Lower leg skin (tissue), 4 donors: ENCODE results near the gene FLOT1. TPM values are rescaled to one million over a fixed set of nuclear protein-coding genes. Genes with fewer than 3 reads are reported as not detected.
"Not testable (repeated sequence)": the region's sequence is repeated elsewhere in the genome, so short reads cannot be mapped to it uniquely, and the experiment has no call there.

Source experiments
- DNase-seq, 2 donors: peaks; one replicate each; pipeline ENCODE4 v3.0.0-alpha.2; 2019; ENCODE audit warnings: low spot score in 2 of 2
- H3K4me3 ChIP-seq: fragments of 200-600 bp; sonication (generic); 2 replicates; pipeline ENCODE4 v1.5.1; 2017; ENCODE audit warnings: mild to moderate bottlenecking, low read depth; ENCODE audit not compliant: poor library complexity, severe bottlenecking
- CTCF ChIP-seq, 3 donors: fragments of 450-650 bp; IDR thresholded peaks; one replicate each; pipeline ENCODE4 v1.5.1; 2016; ENCODE audit warnings: antibody characterized with exemption in 3 of 3, mild to moderate bottlenecking in 3 of 3, moderate library complexity in 2 of 3
- POLR2A ChIP-seq, 2 donors: fragments of 450-650 bp; IDR thresholded peaks; one replicate each; pipeline ENCODE4 v1.6.1; 2016 to 2017; ENCODE audit warnings: antibody characterized with exemption in 2 of 2, mild to moderate bottlenecking in 1 of 2, moderate library complexity in 1 of 2
- WGBS, 2 donors: methylation state at CpG; one replicate each; pipeline ENCODE4 v1.1.5; 2018; 5-methylcytosine and 5-hydroxymethylcytosine counted together
- intact Hi-C: fragments of 100-400 bp; cut with DNase I; formaldehyde crosslinking; loops from one replicate; pipeline ENCODE4 v1.15.0; 2023; ENCODE audit warnings: low total_unique reads
- total RNA-seq, 4 donors: library from RNA; depleted of rRNA; stranded (reverse); fragments of >200 nt; gene quantifications; one replicate each; pipeline ENCODE4 v1.1.0, GENCODE V29; 2016

The FLOT1 gene
- total RNA-seq, 4 donors from 2014 or later: 40.2 to 64.1 (median 42.5) TPM

DNA sequence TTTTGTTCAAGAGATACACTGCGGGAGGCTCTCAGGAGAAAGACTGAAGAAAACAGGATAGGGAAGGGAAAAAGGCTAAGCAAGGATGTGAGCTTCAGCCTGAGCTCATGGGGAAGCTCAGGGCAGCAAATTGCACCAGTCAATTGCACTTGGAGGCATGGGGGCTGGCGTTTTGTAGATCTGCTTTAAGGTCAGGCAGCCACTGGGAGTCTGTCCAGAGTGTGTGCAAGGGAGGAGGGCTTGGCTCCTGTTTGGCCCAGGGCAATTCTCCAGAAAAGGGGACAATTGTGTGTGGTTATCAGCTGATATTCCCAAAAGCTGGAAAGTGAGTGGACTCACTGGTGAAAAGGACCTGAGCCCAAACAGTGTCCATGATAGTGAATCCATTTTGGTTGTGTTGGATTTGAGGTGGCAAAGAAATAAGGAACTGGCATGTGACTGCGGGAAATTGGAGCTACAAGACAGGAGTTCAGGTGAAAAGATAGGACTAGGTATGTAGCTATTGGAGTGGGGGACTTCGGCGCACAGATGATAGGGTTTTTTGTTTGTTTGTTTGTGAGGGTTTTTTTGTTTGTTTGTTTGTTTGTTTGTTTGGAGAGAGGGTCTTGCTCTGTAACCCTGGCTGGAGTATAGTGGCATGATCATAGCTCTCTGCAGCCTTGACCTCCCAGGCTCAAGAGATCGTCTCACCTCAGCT is 24.1 kb upstream of the FLOT1 start:
- 89% methylated on average over 6 of the region's 6 CpGs for WGBS, 2 donors
- no peak for DNase-seq
- TF ChIP-seq POLR2A (IDR thresholded peaks at IDR 0.05) (no peak), CTCF (IDR thresholded peaks at IDR 0.05) (no peak)
- intact Hi-C loops: no loop called here
- H3K4me3 ChIP-seq: no peak overlapping the region

- intact Hi-C loops, H3K4me3 ChIP-seq, DNase-seq: not testable (repeated sequence)
- 57 to 68% methylated on average over 1 of the region's 1 CpG for WGBS, 2 donors
These were observed 23.0 kb upstream of the FLOT1 start for GRCh38 chr6:30765495-30765894.

- WGBS, 2 donors: 52 to 59% methylated on average over 13 of the region's 13 CpGs
- DNase-seq, H3K4me3 ChIP-seq, intact Hi-C loops: not testable (repeated sequence)
These were observed 22.1 kb upstream of the FLOT1 start for GRCh38 chr6:30764490-30765043.

GRCh38 chr6:30763618-30764489 is 21.4 kb upstream of the FLOT1 start:
- H3K4me3 ChIP-seq: no peak overlapping the region
- intact Hi-C loops: no loop called here
- WGBS, 2 donors: 48 to 57% methylated on average over 8 of the region's 8 CpGs
- no peak for DNase-seq
- TF ChIP-seq POLR2A (IDR thresholded peaks at IDR 0.05): no peak
- peak in 1 of 3 donors; percentile 29 for TF ChIP-seq CTCF (IDR thresholded peaks at IDR 0.05)

- 80 to 89% methylated on average over 1 of the region's 1 CpG for WGBS, 2 donors
- intact Hi-C loops: no loop called here
These were observed 20.7 kb upstream of the FLOT1 start for GRCh38 chr6:30763155-30763617.

DNA sequence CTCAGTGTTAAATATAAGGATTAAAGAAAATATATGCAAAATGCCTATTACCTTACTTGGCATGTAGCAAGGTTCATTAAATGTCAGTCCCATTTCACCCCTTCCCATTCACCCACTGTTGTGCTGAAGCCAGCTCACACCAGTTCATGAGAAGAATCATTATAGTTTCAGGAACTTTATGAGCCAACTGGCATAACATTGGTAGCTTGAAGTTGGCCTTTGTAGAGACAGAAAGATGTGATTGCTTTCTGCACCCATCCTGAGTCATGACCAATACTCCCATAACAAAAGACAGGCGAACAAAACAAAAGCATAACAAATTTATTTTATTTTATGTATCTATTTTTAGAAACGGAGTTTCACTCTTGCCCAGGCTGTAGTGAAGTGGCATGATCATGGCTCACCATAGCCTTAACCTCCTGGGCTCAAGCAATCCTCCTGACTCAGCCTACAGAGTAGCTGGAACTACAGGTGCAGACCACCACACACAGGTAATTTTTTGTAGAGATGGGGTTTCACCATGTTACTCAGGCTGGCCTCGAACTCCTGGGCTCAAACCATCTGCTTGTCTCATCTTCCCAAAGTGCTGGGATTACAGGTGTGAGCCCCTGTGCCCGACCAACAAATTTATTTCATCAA is 19.4 kb upstream of the FLOT1 start:
- intact Hi-C loops: no loop called here
- DNase-seq: no peak
- no peak overlapping the region for H3K4me3 ChIP-seq
- no peak for TF ChIP-seq POLR2A (IDR thresholded peaks at IDR 0.05)
- no peak for TF ChIP-seq CTCF (IDR thresholded peaks at IDR 0.05)
- WGBS, 2 donors: 75 to 82% methylated on average over 4 of the region's 4 CpGs

More at GRCh38 chr6:30763155-30763617, 20.7 kb upstream of the FLOT1 start:
- no peak for DNase-seq
- no peak overlapping the region for H3K4me3 ChIP-seq
- TF ChIP-seq POLR2A (IDR thresholded peaks at IDR 0.05) (no peak), CTCF (IDR thresholded peaks at IDR 0.05) (no peak)
